ENCODE data around the gene MTOR.
"Not testable (repeated sequence)": the region's sequence is repeated elsewhere in the genome, so short reads cannot be mapped to it uniquely, and the experiment has no call there.

Gene MTOR

DNA sequence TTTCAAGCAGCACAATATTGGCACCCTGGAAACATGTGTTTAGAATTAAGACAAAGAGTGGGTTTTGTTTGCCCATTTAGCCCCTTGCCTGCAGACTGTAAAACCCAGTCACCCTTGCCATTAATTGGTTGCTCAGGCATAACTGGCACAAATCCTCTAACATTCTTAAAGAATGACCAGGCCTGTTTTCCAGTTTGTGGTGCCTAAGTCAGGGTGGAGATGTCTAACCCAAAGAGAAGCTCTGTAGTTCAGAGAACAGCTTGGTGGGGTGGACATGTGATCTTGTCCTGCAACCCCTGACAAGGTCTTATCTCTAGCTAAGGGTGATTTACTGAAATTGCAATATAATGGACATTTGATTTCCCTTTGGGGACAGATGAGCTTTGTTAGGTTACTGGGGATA lies 82.0 kb downstream of the MTOR start:
- DNase-seq (ENCODE audit: low read depth), result no peak

GRCh38 chr1:11179749-11180148 lies 82.6 kb downstream of the MTOR start:
- DNase-seq (ENCODE audit: low read depth), result not testable (repeated sequence)

GRCh38 chr1:11179125-11179524 lies 83.2 kb downstream of the MTOR start:
- DNase-seq (ENCODE audit: low read depth), result no peak

- no peak for DNase-seq (ENCODE audit: low read depth)
Measured at GRCh38 chr1:11178021-11179015, 84.0 kb downstream of the MTOR start.

DNA sequence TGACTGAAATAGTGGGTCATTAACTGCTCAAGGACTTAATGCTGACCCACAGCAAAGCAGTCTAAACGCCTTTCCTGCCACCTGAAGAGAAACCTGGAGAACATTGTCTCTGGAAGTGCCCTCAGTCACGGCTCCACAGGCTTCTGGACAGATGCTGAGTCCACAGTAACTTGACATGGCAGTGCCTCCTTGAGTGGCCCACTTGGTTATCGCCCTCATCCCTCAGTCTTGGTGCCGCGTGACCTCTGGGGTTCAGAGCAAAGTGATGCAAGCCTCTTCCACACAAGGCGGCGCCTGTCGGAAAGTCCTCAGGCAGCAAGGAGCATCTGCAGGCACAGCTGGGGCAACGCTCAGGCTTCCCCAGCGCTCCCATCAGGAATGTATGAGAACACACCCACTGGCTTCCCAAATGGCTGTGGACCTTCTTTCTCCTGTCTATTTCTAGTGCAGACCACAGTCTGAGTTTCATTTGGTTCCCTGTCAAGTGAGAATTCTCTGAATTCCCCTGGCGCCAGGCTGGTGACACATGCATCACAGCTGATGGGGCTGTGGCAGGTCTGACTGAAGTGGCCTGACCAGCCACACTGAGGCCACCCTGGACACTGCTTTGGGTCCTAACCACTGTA lies 86.2 kb downstream of the MTOR start:
- no peak for DNase-seq (ENCODE audit: low read depth)

DNA sequence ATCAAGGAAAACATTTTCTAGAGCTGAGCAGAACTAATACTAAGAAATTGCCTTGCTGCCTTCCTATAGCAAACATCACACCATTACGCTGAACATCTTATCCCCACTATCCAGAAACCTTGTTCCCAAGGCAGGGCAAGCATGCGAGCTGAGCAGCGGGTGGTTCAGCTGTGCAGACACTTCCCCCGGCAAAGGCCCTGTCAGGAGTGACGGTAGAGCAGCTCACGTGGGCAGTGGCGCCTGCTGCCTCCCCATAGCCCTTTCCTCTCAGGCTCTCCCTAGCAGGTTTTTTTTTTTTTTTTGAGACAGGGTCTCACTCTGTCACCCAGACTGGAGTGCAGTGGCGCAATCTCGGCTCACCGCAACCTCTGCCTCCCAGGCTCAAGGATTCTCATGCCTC lies 86.9 kb downstream of the MTOR start:
- no peak for DNase-seq (ENCODE audit: low read depth)

- DNase-seq (ENCODE audit: low read depth), result no peak
Measured at GRCh38 chr1:11174261-11174942, 87.9 kb downstream of the MTOR start.

DNA sequence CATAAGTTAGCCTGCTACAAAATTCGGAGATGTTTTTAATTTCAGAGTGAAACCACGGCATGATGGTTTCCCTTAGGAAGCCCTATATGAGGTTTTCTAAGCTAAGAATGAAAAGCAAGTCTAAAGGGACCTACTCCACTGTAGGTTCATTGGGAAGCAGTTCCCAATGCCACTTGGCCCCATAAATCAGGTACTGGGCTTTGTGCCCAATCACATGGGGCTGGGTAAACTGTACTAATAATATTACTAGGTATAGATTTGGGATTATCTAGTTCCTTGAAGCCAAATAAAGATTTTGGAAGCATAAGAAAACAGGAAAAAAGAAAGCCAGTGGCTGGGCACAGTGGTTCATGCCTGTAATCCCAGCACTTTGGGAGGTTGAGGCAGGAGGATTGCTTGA lies 92.2 kb downstream of the MTOR start:
- no peak for DNase-seq (ENCODE audit: low read depth)

DNA sequence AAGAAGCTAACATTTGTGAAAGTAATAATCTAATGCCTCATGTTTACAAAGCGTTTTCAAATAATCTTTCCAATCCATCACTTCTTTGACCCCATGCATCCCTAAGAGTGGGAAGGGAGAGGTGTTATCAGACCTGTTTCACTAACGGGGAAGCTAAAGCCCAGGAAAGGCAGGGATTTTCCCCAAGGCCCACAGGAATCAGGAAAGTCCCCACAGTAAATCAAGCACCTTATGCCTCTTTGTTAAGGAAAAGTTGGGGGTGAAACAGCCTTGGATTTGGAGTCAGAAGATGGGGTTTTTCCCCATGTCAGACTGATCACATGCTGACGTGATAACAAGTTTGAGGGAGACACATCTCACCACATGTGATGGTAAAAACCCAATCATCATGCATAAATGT lies 93.1 kb downstream of the MTOR start:
- DNase-seq (ENCODE audit: low read depth), result no peak

DNA sequence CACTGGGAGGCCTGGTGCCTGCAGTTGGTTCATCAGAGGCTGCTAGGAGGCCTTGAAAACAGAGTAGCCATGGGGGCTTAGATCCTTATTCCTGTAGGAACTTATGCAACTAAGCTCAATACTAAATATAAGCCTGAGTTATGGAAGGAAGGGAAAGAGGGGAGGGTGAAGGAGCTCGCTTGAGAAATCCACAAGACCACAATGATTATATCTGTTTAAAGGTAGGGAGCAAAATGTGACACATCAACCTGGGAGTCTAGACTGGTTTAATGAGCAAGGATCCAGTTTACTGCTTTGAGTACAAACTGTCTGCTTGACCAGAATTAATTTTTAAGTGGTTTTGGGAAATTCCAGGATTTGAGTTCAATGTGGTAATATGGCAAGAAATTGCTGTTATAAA lies 93.6 kb downstream of the MTOR start:
- no peak for DNase-seq (ENCODE audit: low read depth)

GRCh38 chr1:11166744-11167143 lies 95.6 kb downstream of the MTOR start:
- not testable (repeated sequence) for DNase-seq (ENCODE audit: low read depth)

DNA sequence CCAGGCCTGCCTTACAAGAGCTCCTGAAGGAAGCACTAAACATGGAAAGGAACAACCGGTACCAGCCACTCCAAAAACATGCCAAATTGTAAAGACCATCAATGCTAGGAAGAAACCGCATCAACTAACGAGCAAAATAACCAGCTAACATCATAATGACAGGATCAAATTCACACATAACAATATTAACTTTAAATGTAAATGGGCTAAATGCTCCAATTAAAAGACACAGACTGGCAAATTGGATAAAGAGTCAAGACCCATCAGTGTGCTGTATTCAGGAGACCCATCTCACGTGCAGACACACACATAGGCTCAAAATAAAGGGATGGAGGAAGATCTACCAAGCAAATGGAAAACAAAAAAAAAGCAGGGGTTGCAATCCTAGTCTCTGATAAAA lies 99.6 kb downstream of the MTOR start:
- not testable (repeated sequence) for DNase-seq (ENCODE audit: low read depth)

GRCh38 chr1:11158720-11159321 lies 103.5 kb downstream of the MTOR start:
- no peak for DNase-seq (ENCODE audit: low read depth)

DNA sequence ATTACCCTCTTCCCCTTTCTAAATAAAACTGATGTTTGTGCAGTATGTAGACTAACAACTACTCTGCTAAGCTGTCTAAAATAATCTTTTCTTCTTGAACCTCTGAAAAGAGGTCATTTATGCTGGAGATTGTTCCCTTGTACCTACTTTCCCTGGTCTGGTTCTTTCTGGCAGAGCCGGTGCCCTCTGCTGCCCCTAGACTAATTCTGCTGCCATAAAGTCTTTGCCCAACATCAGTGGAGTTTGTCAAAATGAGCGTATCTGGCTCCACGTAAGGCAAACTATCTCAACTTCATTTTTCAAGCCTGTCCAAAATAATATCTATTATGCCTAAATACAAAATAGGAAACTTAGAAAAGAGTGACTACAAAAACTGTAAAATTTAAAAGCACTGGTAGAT lies 104.1 kb downstream of the MTOR start:
- no peak for DNase-seq (ENCODE audit: low read depth)

DNA sequence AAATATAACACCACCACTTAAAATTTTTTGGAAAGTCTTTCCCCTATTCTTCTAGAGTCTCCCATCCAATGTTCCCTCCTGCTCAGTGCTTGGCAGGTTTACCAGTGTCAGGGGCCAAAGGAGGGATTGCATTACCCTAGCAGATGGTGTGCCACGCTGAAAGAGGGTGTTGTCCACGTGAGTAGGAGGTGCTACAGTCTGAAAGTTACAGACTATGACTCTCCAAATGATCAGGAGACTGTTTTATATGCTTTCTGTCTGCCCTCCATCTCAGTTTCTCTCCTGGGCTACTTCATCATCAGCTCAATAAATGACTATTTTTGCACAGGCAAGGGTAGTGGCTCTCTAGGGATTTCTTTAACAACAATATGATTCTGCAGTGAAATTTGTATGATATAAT lies 104.5 kb downstream of the MTOR start:
- no peak for DNase-seq (ENCODE audit: low read depth)

DNA sequence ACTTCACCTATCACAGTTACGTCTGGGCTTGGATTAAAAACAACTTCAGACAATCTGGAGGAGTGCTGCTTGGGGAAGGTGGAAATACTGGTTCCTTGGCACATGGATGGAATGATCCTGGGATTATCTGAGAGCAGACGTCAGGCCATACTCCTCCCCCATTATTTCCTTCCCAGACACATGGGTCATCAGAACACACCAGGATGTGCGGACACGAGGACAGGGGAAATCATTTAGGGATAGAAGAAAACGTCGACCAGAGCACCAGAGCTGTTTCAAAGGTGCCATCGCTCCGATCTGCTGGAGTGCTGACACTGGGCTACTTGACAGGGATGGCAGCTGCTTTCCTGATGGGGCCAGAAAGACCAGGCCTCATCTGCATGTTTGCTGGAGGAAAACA lies 105.0 kb downstream of the MTOR start:
- DNase-seq (ENCODE audit: low read depth), result no peak

DNA sequence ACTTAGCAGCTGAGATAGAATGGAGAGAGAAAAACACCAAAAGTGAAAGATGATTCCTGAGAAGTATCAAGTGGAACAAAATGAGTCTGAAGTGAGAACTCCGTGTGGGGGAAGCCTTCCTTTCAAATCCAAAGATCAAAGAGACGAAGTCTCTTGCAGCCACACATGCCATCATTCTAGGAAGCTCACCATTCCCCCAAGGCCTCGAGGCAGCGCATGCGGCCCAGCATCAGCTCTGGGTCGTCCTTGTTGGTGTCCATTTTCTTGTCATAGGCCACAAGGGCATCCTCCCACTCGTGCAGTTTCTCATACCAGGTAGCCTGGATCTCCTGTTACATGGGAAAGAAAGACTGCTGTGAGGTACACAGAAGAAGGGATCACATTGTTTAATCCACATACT lies 105.4 kb downstream of the MTOR start:
- no peak for DNase-seq (ENCODE audit: low read depth)

DNA sequence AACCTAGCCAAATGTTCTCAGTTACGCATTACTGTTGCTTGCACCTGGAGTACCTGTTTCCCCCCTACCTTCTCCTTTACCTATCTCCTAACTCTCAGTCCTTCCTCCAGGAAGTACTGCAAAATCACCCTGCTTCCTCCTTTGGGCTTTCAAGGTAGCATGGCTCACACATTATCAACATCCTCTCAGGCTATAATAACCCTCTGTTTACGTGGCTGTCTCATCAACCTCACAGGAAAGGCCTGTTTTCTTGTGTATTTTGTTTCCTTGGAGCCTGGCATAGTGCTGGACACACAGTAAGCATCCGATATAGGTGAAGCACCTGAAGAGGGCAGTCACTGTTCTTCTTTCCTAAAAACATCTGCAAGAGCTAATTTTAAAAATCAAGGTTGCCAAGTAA lies 105.9 kb downstream of the MTOR start:
- DNase-seq (ENCODE audit: low read depth), result no peak

DNA sequence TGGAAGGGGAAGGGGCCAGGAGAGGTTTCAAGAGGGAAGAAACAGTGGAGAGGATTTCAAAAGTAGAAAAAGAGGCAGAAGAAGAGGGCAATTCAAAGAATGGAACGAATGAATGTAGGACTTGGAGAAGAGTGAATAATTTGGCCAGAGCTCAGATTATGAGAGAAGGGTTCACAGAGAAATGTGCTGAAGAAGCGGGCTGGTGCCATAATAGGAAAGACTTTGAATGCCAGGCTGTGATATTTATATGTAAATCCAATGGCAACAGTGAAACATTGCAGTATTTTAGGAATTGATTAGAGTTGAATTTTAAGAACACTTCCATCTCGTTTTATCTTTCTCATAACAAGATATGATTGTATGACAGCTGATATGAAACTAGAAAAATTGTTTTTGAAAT lies 109.2 kb downstream of the MTOR start:
- DNase-seq (ENCODE audit: low read depth), result no peak

GRCh38 chr1:11152755-11153154 lies 109.6 kb downstream of the MTOR start:
- DNase-seq (ENCODE audit: low read depth), result no peak

DNA sequence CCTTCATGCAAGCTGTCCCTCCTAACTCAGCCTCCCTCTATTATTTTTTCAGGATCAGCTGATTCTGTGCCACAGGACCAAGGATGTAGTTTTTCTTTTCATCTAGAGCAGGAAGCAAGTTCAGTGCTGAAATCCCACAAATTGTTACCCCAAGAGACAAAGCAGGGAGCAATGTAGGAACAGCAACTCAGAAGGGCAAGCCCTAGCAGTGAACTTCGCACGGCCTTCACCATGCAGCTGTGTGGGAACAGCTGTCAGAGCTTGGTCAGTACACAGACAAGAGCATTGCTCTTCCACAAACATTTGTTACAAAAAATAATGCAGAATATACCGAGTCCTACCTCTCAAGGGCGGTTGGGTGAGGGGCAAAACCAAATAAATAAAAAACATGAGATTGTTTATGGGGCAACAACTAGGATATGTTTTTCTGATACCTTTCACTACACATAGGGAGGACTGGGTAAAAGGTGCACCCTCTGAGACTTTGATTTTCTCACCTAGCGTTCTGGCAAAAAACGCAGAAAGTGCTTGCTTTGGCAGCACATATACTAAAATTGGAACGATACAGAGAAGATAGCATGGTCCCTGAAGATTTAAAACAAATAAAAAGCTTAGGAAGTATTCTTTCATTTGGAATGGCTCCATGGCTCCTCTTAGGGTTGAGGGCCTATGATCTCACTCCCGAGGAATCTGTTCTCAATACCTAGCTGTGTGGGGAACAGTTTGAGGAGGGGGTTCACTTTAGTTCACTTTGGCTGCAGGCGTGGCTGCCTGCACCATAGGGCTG lies 110.3 kb downstream of the MTOR start:
- no peak for DNase-seq (ENCODE audit: low read depth)

- DNase-seq (ENCODE audit: low read depth), result no peak
Measured at GRCh38 chr1:11151114-11151513, 111.2 kb downstream of the MTOR start.
